Activated CD8-positive, alpha-beta T cell treated with anti-CD3 and anti-CD28 coated beads for 36 hours (primary cell): ENCODE results near the gene SYDE2. TPM values are rescaled to one million over a fixed set of nuclear protein-coding genes. Genes with fewer than 3 reads are reported as not detected.
"Not testable (repeated sequence)": the region's sequence is repeated elsewhere in the genome, so short reads cannot be mapped to it uniquely, and the experiment has no call there.

Experiments
- ATAC-seq: fragments of 200-7000 bp; cut with Tn5 transposase; one replicate; pipeline ENCODE4 v1.10.0; 2021; ENCODE audit warnings: mild to moderate bottlenecking, moderate library complexity
- CTCF ChIA-PET: fragments of 350-600 bp; sonication (Branson Sonifier 250); formaldehyde crosslinking; loops from one replicate; lab custom pipeline; 2021; ENCODE audit warnings: antibody characterized with exemption; lab: Charles Lee
- POLR2A ChIA-PET: fragments of 350-600 bp; sonication (Branson Sonifier 250); formaldehyde crosslinking; loops from one replicate; lab custom pipeline; 2021; ENCODE audit warnings: antibody characterized with exemption; lab: Charles Lee
- DNase-seq: peaks from one replicate; pipeline ENCODE4 v3.0.0-alpha.2; 2020
- H3K27ac Mint-ChIP-seq: one replicate; pipeline ENCODE4 v1.8.0; 2021; ENCODE audit warnings: mild to moderate bottlenecking, mixed read lengths
- H3K27me3 Mint-ChIP-seq: one replicate; pipeline ENCODE4 v1.8.0; 2021; ENCODE audit warnings: mixed read lengths
- H3K36me3 Mint-ChIP-seq: one replicate; pipeline ENCODE4 v1.8.0; 2021; ENCODE audit warnings: low read depth, mixed read lengths
- H3K4me1 Mint-ChIP-seq: one replicate; pipeline ENCODE4 v1.8.0; 2021; ENCODE audit warnings: low read depth, mixed read lengths
- H3K4me3 Mint-ChIP-seq: one replicate; pipeline ENCODE4 v1.8.0; 2021; ENCODE audit warnings: mild to moderate bottlenecking, moderate library complexity, mixed read lengths
- H3K9me3 Mint-ChIP-seq: one replicate; pipeline ENCODE4 v1.8.0; 2021; ENCODE audit warnings: mixed read lengths
- intact Hi-C: fragments of 100-400 bp; cut with micrococcal nuclease; formaldehyde crosslinking; loops from one replicate; pipeline ENCODE4 v1.10.0; 2022
- total RNA-seq, 2 experiments: library from RNA; stranded (reverse); gene quantifications; one replicate each; pipeline ENCODE4 v1.2.3, GENCODE V29; 2021
- TF ChIP-seq, protein P1 (sequence below): fragments of 200-600 bp; IDR thresholded peaks from one replicate; pipeline ENCODE4 v1.8.0; 2022; ENCODE audit warnings: antibody characterized with exemption, mild to moderate bottlenecking

SYDE2 gene
- total RNA-seq, 2 experiments from 2014 or later: 4.8 to 5.2 TPM

DNA sequence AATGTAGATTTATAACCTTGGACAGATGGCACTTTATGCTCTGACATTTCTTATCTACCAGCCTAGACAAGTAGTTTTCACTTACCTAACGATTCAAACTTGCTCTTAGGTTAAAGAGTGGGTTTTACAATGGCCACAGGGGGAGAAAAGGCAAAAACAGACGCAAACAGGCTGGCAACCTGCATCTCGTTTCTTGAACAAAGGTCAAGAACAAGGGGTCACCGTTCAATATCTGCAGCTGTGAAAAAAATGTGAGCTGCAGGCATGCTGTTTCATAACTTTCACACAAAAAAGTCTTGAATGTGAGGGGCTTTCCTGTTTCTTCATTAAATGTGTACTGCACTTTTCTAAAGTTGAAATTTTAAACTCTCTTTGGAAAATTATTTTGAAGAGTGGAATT lies 49.4 kb downstream of the SYDE2 start:
- Mint-ChIP-seq H3K4me1 (peaks cover 28% of the 10 kb centered on the region), H3K4me3 (no peak overlapping the region), H3K27ac (no peak overlapping the region), H3K27me3 (peaks cover 3% of the 10 kb centered on the region), H3K36me3 (no peaks in the 10 kb centered on the region), H3K9me3 (no peaks in the 10 kb centered on the region)
- ChIA-PET POLR2A (no interaction called here), CTCF (no interaction called here)
- TF ChIP-seq, protein P1, sequence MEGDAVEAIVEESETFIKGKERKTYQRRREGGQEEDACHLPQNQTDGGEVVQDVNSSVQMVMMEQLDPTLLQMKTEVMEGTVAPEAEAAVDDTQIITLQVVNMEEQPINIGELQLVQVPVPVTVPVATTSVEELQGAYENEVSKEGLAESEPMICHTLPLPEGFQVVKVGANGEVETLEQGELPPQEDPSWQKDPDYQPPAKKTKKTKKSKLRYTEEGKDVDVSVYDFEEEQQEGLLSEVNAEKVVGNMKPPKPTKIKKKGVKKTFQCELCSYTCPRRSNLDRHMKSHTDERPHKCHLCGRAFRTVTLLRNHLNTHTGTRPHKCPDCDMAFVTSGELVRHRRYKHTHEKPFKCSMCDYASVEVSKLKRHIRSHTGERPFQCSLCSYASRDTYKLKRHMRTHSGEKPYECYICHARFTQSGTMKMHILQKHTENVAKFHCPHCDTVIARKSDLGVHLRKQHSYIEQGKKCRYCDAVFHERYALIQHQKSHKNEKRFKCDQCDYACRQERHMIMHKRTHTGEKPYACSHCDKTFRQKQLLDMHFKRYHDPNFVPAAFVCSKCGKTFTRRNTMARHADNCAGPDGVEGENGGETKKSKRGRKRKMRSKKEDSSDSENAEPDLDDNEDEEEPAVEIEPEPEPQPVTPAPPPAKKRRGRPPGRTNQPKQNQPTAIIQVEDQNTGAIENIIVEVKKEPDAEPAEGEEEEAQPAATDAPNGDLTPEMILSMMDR: no peak
- intact Hi-C loops: no loop called here
- no peak for ATAC-seq
- no peak for DNase-seq

DNA sequence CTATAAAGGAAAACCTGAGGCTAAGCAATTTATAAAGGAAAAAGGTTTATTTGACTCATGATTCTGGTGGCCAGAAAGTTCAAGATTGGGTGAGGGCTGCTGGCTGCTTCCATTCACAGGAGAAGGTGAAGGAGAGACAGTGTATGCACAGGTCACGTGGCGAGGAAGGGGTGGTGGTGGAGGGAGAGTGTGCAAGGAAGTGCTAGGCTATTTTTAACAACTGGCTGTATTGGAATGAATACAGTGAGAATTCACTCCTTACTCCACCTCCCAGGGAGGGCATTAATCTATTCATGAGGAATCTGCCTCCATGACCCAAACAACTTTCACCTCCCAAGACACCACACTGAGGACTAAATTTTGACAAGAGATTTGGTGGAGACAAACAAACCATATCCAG lies 51.0 kb downstream of the SYDE2 start:
- H3K4me1 Mint-ChIP-seq: peaks cover 33% of the 10 kb centered on the region
- no peak overlapping the region for H3K4me3 Mint-ChIP-seq
- TF ChIP-seq, protein P1: no peak
- no peaks in the 10 kb centered on the region for H3K9me3 Mint-ChIP-seq
- CTCF ChIA-PET: interaction anchor here (0.7 kb wide), 1 partner anchor 339 kb away, joined by 3 read pairs; no protein-coding TSS in a partner anchor
- ATAC-seq: no peak
- no peak for DNase-seq
- peaks cover 4% of the 10 kb centered on the region for H3K27me3 Mint-ChIP-seq
- peak overlapping the region; percentile 1 for H3K27ac Mint-ChIP-seq
- H3K36me3 Mint-ChIP-seq: no peaks in the 10 kb centered on the region
- intact Hi-C loops: no loop called here
- POLR2A ChIA-PET: no interaction called here

DNA sequence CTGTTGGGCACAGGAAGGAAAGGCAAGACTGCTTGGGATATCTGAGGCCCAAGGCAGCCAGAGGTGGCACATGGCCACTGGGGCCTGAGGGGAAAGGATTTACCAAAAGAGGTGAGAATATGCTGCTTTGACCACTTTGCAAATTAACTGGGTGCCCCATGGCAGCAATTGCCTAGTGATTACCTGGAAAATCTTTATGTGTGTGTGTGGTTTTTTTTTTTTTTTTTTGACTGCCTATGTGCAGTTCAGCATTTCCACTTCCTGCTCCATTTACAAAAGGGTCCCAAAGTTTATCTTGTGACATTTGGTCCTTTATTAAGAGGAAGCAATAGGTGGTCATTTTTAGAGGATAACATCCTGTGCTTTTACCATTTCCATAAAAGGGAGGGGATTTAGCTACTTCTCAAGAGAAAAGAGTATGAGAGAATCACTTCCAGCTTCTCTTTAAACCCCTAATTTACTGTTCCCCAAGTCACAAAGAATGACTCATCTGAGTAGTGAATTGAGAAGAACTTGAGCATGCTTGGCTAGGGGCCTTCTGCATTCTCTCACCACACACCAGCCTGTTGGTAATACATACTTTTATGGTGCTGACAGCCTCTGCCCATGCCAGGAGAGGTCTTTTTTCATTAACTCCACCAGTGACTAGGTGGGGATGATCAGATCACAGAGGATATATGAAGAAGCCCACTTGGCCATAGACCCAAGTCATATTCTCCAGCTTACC lies 52.1 kb downstream of the SYDE2 start:
- ChIA-PET CTCF (interaction anchor here (0.6 to 1.2 kb wide), 2 partner anchors 9 to 213 kb away, joined by 3 read pairs; no protein-coding TSS in a partner anchor), POLR2A (no interaction called here)
- TF ChIP-seq, protein P1: no peak
- ATAC-seq (peak; percentile 91), DNase-seq (peak; percentile 64)
- Mint-ChIP-seq H3K27me3 (peaks cover 4% of the 10 kb centered on the region), H3K27ac (peak overlapping the region; percentile 63), H3K9me3 (no peaks in the 10 kb centered on the region), H3K36me3 (no peaks in the 10 kb centered on the region), H3K4me1 (peaks cover 33% of the 10 kb centered on the region), H3K4me3 (no peak overlapping the region)
- intact Hi-C loops: no loop called here

DNA sequence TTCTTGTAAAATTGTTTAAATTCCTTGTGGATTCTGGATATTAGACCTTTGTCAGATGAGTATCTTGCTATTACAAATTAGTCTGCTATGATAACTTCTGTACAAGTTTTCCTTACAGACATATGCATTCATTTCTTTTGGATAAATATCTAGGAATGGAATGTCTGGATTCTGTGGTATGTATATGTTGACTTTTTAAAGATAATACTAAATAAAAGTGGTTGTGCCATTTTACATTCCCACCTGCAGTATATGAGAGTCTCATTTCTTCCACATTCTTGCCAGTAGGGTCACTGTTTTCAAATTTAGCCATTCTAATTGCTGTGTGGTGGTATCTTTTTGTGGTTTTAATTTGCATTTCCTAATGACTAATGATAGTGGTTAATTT lies 53.9 kb downstream of the SYDE2 start:
- ChIA-PET CTCF (no interaction called here), POLR2A (no interaction called here)
- Mint-ChIP-seq H3K4me3 (no peak overlapping the region), H3K36me3 (no peaks in the 10 kb centered on the region), H3K27ac (no peak overlapping the region), H3K9me3 (no peaks in the 10 kb centered on the region), H3K27me3 (peaks cover 4% of the 10 kb centered on the region), H3K4me1 (peaks cover 30% of the 10 kb centered on the region)
- ATAC-seq: no peak
- no peak for DNase-seq
- intact Hi-C loops: no loop called here
- TF ChIP-seq, protein P1: no peak

DNA sequence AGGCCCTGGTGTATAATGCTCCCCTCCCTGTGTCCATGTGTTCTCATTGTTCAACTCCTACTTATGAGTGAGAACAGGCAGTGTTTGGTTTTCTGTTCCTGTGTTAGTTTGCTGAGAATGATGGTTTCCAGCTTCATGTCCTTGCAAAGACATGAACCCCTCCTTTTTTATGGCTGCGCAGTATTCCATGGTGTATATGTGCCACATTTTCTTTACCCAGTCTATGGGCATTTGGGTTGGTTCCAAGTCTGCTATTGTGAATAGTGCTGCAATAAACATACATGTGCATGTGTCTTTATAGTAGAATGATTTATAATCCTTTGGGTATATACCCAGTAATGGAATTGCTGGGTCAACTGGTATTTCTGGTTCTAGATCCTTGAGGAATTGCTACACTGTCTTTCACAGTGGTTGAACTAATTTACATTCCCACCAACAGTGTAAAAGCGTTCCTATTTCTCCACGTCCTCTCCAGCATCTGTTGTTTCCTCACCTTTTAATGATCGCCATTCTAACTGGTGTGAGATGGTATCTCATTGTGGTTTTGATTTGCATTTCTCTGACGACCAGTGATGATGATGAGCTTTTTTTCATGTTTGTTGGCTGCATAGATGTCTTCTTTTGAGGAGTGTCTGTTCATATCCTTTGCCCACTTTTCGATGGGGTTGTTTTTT lies 54.4 kb downstream of the SYDE2 start:
- ATAC-seq, H3K27ac Mint-ChIP-seq, POLR2A ChIA-PET, H3K27me3 Mint-ChIP-seq, H3K4me3 Mint-ChIP-seq, CTCF ChIA-PET, H3K36me3 Mint-ChIP-seq, DNase-seq, H3K9me3 Mint-ChIP-seq, intact Hi-C loops: not testable (repeated sequence)
- H3K4me1 Mint-ChIP-seq: peaks cover 30% of the 10 kb centered on the region
